Measurements from ENCODE around the gene SMAGP.

DNA sequence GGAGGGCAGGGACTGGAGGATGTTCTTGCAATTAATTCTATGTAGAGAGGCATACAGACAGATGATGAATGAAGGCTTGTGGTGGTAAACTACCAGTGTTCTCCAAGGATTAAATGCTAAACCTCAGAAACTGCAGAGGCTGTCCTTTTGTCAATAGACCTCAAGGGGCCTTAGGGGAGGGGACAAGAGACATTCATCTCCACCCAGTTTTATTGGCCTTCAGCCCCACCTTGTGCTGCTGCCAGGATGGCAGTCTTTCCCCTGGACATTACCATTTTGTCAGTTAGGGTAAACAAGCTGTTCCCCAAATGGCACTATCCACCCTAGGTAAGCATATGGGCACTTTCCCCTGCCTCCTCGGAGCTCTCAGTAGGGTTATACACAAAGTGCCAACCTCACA lies 4.9 kb upstream of the SMAGP start:
- TF ChIP-seq, protein P1, sequence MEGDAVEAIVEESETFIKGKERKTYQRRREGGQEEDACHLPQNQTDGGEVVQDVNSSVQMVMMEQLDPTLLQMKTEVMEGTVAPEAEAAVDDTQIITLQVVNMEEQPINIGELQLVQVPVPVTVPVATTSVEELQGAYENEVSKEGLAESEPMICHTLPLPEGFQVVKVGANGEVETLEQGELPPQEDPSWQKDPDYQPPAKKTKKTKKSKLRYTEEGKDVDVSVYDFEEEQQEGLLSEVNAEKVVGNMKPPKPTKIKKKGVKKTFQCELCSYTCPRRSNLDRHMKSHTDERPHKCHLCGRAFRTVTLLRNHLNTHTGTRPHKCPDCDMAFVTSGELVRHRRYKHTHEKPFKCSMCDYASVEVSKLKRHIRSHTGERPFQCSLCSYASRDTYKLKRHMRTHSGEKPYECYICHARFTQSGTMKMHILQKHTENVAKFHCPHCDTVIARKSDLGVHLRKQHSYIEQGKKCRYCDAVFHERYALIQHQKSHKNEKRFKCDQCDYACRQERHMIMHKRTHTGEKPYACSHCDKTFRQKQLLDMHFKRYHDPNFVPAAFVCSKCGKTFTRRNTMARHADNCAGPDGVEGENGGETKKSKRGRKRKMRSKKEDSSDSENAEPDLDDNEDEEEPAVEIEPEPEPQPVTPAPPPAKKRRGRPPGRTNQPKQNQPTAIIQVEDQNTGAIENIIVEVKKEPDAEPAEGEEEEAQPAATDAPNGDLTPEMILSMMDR (conservative IDR thresholded peaks at IDR 0.05; ENCODE audit: low read depth, low read length) = no peak
- TF ChIP-seq EZH2 (IDR thresholded peaks at IDR 0.05; ENCODE audit: low read length, unreplicated experiment) (no peak), EZH2phosphoT487 (IDR thresholded peaks at IDR 0.05; ENCODE audit: borderline replicate concordance, low read length) (no peak)

Data from PC-3 (cell line).